HEK293T (cell line): Measurements from ENCODE around the gene MAPK8IP1.

Experiments
- CTCF ChIA-PET: fragments of 350-600 bp; formaldehyde crosslinking; extraction: SDS; loops from one replicate; lab custom pipeline; 2021; ENCODE audit warnings: antibody characterized with exemption, inconsistent platforms; lab: Yijun Ruan, JAX
- POLR2A ChIA-PET: fragments of 350-600 bp; formaldehyde crosslinking; extraction: SDS; loops from one replicate; lab custom pipeline; 2020; ENCODE audit warnings: antibody characterized with exemption, inconsistent platforms; lab: Yijun Ruan, JAX
- DNase-seq: peaks from one replicate; pipeline ENCODE4 v3.0.0; 2012; ENCODE audit warnings: mixed read lengths; ENCODE audit errors: extremely low spot score
- ARNT ChIP-seq: fragments of 450-650 bp; IDR thresholded peaks from 2 replicates; pipeline ENCODE4 v1.6.1; 2017; ENCODE audit warnings: mild to moderate bottlenecking
- BHLHE40 ChIP-seq: fragments of 450-650 bp; IDR thresholded peaks from 2 replicates; pipeline ENCODE4 v1.6.1; 2016; ENCODE audit warnings: mild to moderate bottlenecking, moderate library complexity, borderline replicate concordance
- CTBP1 ChIP-seq: fragments of 450-650 bp; IDR thresholded peaks from 2 replicates; pipeline ENCODE4 v1.6.1; 2016; ENCODE audit warnings: borderline replicate concordance
- ELF4 ChIP-seq: fragments of 450-650 bp; IDR thresholded peaks from 2 replicates; pipeline ENCODE4 v1.6.1; 2017; ENCODE audit warnings: antibody characterized with exemption
- FOXA1 ChIP-seq: fragments of 450-650 bp; IDR thresholded peaks from 2 replicates; pipeline ENCODE4 v1.6.1; 2016; ENCODE audit warnings: mild to moderate bottlenecking
- FOXK2 ChIP-seq: fragments of 450-650 bp; IDR thresholded peaks from 2 replicates; pipeline ENCODE4 v1.6.1; 2016; ENCODE audit warnings: mild to moderate bottlenecking
- FOXM1 ChIP-seq: fragments of 450-650 bp; IDR thresholded peaks from 2 replicates; pipeline ENCODE4 v1.6.1; 2017; ENCODE audit warnings: mild to moderate bottlenecking, borderline replicate concordance
- HDGF ChIP-seq: fragments of 450-650 bp; IDR thresholded peaks from 2 replicates; pipeline ENCODE4 v1.6.1; 2017; ENCODE audit warnings: antibody characterized with exemption, borderline replicate concordance
- L3MBTL2 ChIP-seq: fragments of 450-650 bp; conservative IDR thresholded peaks from 2 replicates; pipeline ENCODE4 v1.6.1; 2016; ENCODE audit warnings: mild to moderate bottlenecking
- LEF1 ChIP-seq: fragments of 450-650 bp; IDR thresholded peaks from 2 replicates; pipeline ENCODE4 v1.6.1; 2017; ENCODE audit warnings: mild to moderate bottlenecking, borderline replicate concordance
- NFRKB ChIP-seq: fragments of 450-650 bp; IDR thresholded peaks from 2 replicates; pipeline ENCODE4 v1.6.1; 2016; ENCODE audit warnings: mild to moderate bottlenecking, moderate library complexity
- SP1 ChIP-seq: fragments of 450-650 bp; IDR thresholded peaks from 2 replicates; pipeline ENCODE4 v1.6.1; 2017
- SUZ12 ChIP-seq: fragments of 450-650 bp; IDR thresholded peaks from 2 replicates; pipeline ENCODE4 v1.6.1; 2016; ENCODE audit warnings: mild to moderate bottlenecking
- TARDBP ChIP-seq: fragments of 450-650 bp; IDR thresholded peaks from 2 replicates; pipeline ENCODE4 v1.6.1; 2016
- ZNF384 ChIP-seq: fragments of 450-650 bp; IDR thresholded peaks from 2 replicates; pipeline ENCODE4 v1.6.1; 2016
- TF ChIP-seq, protein P1 (sequence below): fragments of 450-650 bp; IDR thresholded peaks from 2 replicates; pipeline ENCODE4 v1.6.1; 2016

MAPK8IP1 gene

DNA sequence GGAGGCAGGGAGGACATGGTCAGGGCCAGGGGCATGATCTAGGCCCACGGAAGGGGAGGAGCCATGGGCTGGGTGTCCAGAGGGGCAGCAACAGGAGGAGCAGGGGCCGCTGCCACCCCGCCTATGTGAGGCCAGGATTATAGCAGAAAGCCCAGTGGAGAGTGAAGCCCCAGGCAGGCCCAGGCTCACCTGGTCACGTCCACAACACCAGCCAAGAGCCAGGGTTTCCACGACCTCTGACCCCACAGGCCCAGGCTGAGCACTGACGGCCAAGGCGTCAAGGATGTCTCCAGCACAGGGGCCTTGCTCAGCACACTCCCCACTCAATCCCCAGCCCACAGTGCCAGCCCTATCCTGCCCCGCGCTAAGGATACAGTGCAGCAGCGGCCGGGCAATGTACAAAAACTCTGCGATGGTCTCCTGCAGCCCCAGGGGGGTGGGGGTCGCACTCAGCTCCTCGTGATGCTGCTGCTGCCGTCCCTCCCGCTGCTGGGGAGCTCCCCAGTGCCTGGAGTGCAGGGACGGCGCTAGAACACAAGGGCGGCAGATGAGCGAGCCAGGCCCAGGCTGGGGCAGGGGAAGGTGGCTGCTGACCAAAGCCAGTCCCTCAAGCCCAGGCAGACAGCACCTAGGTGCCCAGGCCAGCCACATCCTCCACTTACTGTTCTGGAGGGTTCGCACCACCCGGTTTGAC lies 28.6 kb downstream of the MAPK8IP1 start:
- ChIA-PET CTCF (no interaction called here), POLR2A (interaction anchor here (0.9 kb wide), 1 partner anchor 15 kb away, joined by 3 read pairs; no protein-coding TSS in a partner anchor)
- no peak for DNase-seq
- TF ChIP-seq ZNF384 (no peak), NFRKB (no peak), FOXM1 (no peak), FOXK2 (no peak), SP1 (no peak), ARNT (no peak), SUZ12 (no peak), L3MBTL2 (no peak), ELF4 (no peak), HDGF (no peak), FOXA1 (no peak), BHLHE40 (no peak), CTBP1 (no peak), LEF1 (no peak), TARDBP (no peak)
- TF ChIP-seq, protein P1, sequence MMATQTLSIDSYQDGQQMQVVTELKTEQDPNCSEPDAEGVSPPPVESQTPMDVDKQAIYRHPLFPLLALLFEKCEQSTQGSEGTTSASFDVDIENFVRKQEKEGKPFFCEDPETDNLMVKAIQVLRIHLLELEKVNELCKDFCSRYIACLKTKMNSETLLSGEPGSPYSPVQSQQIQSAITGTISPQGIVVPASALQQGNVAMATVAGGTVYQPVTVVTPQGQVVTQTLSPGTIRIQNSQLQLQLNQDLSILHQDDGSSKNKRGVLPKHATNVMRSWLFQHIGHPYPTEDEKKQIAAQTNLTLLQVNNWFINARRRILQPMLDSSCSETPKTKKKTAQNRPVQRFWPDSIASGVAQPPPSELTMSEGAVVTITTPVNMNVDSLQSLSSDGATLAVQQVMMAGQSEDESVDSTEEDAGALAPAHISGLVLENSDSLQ, result no peak

DNA sequence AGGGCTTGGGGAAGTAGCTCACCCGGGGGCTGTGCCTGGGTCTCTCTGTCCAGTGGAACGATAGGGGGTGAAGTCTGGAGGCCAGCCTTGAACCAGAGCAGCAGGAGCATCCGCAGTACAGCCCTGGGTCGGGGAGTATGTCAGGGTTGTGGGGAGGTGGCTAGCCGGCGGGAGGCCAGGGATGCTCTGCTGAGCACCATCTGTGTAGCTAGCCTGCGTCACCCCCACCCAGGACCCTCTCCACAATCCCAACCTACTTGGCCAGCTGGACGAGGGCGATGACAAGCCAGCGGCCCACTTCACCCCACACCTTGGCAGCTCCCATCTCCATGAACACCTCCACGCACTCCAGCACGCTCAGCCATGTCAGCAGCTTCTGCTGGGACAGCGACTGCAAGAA lies 30.0 kb downstream of the MAPK8IP1 start:
- ChIA-PET CTCF (no interaction called here), POLR2A (interaction anchor here (1.2 kb wide), 1 partner anchor 15 kb away, joined by 3 read pairs; no protein-coding TSS in a partner anchor)
- DNase-seq, result no peak
- TF ChIP-seq BHLHE40 (no peak), FOXA1 (no peak), FOXM1 (no peak), NFRKB (no peak), TARDBP (no peak), L3MBTL2 (no peak), ELF4 (no peak), FOXK2 (no peak), CTBP1 (no peak), SP1 (no peak), ARNT (no peak), SUZ12 (no peak)
- TF ChIP-seq, protein P1, result no peak

DNA sequence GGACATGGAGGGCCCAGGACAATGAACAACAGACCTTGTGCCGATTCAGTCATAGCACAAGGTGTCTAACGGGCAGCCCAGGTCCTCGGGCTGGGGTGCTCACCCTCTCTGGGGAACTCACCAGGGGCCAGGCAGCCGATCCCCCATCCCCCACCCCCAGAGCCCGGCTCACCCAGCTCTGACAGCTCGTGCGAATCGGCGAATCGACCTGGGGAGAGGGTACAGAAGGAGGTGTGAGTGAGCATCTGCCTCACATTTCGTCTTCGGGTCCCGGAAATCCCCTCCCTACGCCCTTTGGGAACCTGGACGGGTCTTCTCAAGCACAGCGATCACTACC lies 31.8 kb downstream of the MAPK8IP1 start:
- ChIA-PET CTCF (no interaction called here), POLR2A (interaction anchor here (1.0 to 1.4 kb wide), 3 partner anchors 8 to 16 kb away, joined by 3 to 5 read pairs (median 4); no protein-coding TSS in a partner anchor)
- TF ChIP-seq FOXM1 (no peak), BHLHE40 (no peak), SUZ12 (no peak), ZNF384 (no peak), L3MBTL2 (no peak), ELF4 (no peak), SP1 (no peak)
- TF ChIP-seq, protein P1, result no peak
- DNase-seq, result no peak

DNA sequence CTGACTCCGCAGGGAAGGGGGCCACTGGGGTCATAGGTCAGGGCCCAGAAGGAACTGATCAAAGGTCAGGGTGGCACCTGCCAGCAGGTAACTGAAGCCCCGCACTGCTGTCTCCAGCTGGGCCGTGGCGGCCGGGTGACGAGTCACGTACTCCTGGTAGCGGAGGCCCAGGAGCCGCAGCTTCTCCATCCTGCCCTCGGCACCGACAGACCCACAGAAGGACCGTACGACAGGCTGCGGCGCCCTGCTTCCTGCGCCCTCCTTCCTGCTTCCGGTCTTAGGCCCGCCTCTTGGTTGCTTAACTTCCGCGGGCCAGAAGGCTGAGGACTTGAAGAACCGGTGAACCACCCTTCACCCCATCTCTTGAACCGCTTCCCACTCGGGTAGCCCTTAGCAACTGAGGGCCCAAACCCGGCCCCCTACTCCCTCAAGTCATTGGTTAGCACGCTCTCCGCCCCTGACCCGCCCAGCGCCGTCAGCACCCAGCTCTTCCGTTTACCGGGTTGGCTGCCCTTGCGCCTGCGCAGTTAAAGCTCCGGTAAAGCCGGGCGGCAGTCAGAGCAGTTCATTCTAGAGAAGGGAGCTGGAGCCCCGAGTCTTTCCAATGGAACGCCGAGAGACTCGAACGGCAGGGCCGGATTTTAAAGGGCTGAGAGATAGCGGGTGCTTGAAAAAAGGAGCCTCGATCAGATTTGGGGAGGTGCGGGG lies 32.3 kb downstream of the MAPK8IP1 start, which contains the start of gene PEX16:
TSS of gene PEX16 (minus strand) at position 255 of the 708 bp plus-strand sequence. CDS start at position 189, 66 bp downstream.
- ChIA-PET POLR2A (interaction anchor here (0.9 to 1.4 kb wide), 7 partner anchors 9 to 360 kb away, joined by 3 to 7 read pairs (median 4); no protein-coding TSS in a partner anchor), CTCF (no interaction called here)
- TF ChIP-seq SUZ12 (no peak), ELF4 (peak; percentile 88)
- peak; percentile 94 for DNase-seq

DNA sequence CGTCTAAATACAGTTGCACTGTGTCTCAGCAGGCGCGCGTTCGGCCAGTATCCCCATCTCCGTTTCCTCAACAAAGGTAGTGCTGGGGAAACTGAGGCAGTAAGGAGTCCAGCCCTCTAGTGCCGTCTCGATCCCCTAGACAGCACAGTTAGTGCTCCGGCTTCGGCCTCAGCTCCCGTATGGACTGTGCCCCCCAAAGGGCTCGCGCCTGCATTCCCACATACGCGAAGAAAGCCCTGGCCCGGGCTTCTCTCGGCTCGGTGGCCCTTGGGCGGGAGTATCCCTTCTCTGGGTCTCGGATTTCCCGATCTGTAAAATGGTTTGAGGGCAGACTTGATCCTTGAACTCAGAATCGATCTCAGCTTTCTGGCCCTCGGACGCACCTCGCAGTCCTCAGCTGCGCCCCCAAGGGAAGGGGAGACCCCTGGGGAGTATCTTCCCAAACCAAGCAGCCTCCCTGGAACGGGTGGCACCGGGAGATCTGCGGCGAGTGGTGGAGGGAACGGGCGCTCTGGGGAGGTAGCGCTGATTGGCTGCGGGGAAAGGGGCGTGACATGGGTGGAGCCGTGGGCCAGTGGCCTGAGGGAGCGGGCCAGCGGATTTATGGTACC lies 33.0 kb downstream of the MAPK8IP1 start:
- TF ChIP-seq L3MBTL2, result peak; percentile 38; the same call in 1 of the 2 replicates
- TF ChIP-seq, protein P1, result peak; percentile 62
- no peak for TF ChIP-seq ARNT
- POLR2A ChIA-PET, result interaction anchor here (0.9 to 1.3 kb wide), 5 partner anchors 9 to 359 kb away, joined by 3 to 7 read pairs (median 4); no protein-coding TSS in a partner anchor
- CTCF ChIA-PET, result no interaction called here
- peak; percentile 83 for DNase-seq
